Fibroblast of lung (primary cell): ENCODE data around the gene LAP3. TPM values are rescaled to one million over a fixed set of nuclear protein-coding genes. Genes with fewer than 3 reads are reported as not detected.

Experiments used
- DNase-seq, 2 donors: peaks; one replicate each; pipeline versions ENCODE4 v3.0.0 to v3.0.0-alpha.2; 2010; ENCODE audit warnings: low read depth in 2 of 2
- H2AFZ ChIP-seq: 2 replicates; pipeline ENCODE4 v1.5.1; 2012; ENCODE audit warnings: low read length, control low read depth, inconsistent platforms
- H3K27ac ChIP-seq: 2 replicates; pipeline ENCODE4 v1.5.1; 2011; ENCODE audit warnings: low read length, control low read depth; ENCODE audit not compliant: insufficient read depth
- H3K27me3 ChIP-seq: 2 replicates; pipeline ENCODE4 v1.5.1; 2011; ENCODE audit warnings: mild to moderate bottlenecking, low read length; ENCODE audit not compliant: control insufficient read depth, insufficient read depth
- H3K36me3 ChIP-seq: 2 replicates; pipeline ENCODE4 v1.5.1; 2011; ENCODE audit warnings: low read length; ENCODE audit not compliant: control insufficient read depth, insufficient read depth
- H3K4me1 ChIP-seq: 2 replicates; pipeline ENCODE4 v1.5.1; 2011; ENCODE audit warnings: low read length; ENCODE audit not compliant: control insufficient read depth, insufficient read depth; ENCODE audit errors: extremely low read depth
- H3K4me2 ChIP-seq: 2 replicates; pipeline ENCODE4 v1.5.1; 2011; ENCODE audit warnings: low read length, control low read depth; ENCODE audit not compliant: insufficient read depth; ENCODE audit errors: extremely low read depth
- H3K4me3 ChIP-seq, 4 experiments: fragments of 200-600 bp in 1 of 4; sonication (generic) in 1 of 4; replicated peaks in 1 of 4; 2 replicates each; pipeline ENCODE4 v1.5.1; 2011 to 2016; ENCODE audit warnings: low read length in 4 of 4, low read depth in 3 of 4, mild to moderate bottlenecking in 3 of 4, control low read depth in 2 of 4, inconsistent platforms in 1 of 4, mixed read lengths in 1 of 4; ENCODE audit not compliant: insufficient read depth in 1 of 4; ENCODE audit errors: control extremely low read depth in 1 of 4
- H3K79me2 ChIP-seq: 2 replicates; pipeline ENCODE4 v1.5.1; 2012; ENCODE audit warnings: mild to moderate bottlenecking, low read length, inconsistent platforms; ENCODE audit not compliant: control insufficient read depth, insufficient read depth
- H3K9ac ChIP-seq: 2 replicates; pipeline ENCODE4 v1.5.1; 2011; ENCODE audit warnings: mild to moderate bottlenecking, low read length, control low read depth; ENCODE audit not compliant: insufficient read depth
- H3K9me3 ChIP-seq: 2 replicates; pipeline ENCODE4 v1.5.1; 2012; ENCODE audit warnings: low read depth, low read length; ENCODE audit not compliant: control insufficient read depth, insufficient read depth
- H4K20me1 ChIP-seq: 2 replicates; pipeline ENCODE4 v1.5.1; 2011; ENCODE audit warnings: low read length; ENCODE audit not compliant: control insufficient read depth, insufficient read depth; ENCODE audit errors: extremely low read depth
- EZH2 ChIP-seq: IDR thresholded peaks from 2 replicates; pipeline ENCODE4 v1.5.1; 2012; ENCODE audit warnings: low read length, control low read depth, mild to moderate bottlenecking; ENCODE audit errors: missing control alignments
- polyA plus RNA-seq, 2 donors: library from polyadenylated mRNA; depleted of rRNA in 1 of 2; stranded (reverse) in 1 of 2; unstranded in 1 of 2; fragments of >200 nt; gene quantifications; 2 replicates each; pipeline ENCODE4 v1.2.1, GENCODE V29; 2011 to 2012; ENCODE audit warnings: missing spikeins in 1 of 2
- total RNA-seq: library from RNA; depleted of rRNA; stranded (reverse); fragments of >200 nt; gene quantifications from 2 replicates; pipeline ENCODE4 v1.2.1, GENCODE V29; 2014
- TF ChIP-seq, protein P1 (sequence below), 2 donors: IDR thresholded peaks in 1 of 2; conservative IDR thresholded peaks in 1 of 2; 1 replicate in 1 of 2; 2 replicates in 1 of 2; pipeline ENCODE4 v1.5.1; 2011 to 2012; ENCODE audit warnings: low read length in 2 of 2, control low read depth in 1 of 2, inconsistent platforms in 1 of 2, low read depth in 1 of 2, mild to moderate bottlenecking in 1 of 2

The LAP3 gene
- total and polyA plus RNA-seq, 2 donors (not counting 1 experiment from before 2014, with no cell fraction given): 80.8 to 116 TPM

DNA sequence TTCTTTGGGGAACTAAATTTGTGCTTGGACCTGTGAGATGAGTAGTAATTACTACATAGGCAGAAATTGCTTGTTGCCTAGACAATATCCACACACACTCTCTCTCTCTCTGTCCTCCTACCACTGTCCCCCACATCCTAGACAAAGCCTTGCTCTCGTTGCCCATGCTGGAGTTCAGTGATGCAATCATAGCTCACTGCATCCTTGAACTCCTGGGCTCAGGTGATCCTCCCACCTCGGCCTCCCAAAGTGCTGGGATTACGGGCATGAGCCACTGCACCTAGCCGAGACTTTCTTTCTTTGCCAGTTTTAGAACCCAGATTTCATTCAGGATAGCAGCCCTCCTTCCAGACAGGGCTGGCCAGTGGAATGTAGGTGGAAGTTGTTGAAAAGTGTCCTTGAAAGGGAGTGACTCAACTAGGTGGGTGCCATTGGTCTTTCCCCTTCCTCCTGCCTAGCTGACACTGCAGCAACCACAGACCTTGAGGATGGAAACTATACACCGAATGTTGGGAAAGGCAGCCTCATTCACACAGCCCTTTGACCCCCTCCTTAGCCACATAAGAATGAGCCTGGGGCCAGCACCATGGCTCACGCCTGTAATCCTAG, 16.8 kb upstream of the LAP3 start:
- Histone ChIP-seq H3K4me3 (no peak overlapping the region), H2AFZ (no peak overlapping the region), H4K20me1 (no peaks in the 10 kb centered on the region), H3K27me3 (no peaks in the 10 kb centered on the region), H3K79me2 (no peaks in the 10 kb centered on the region), H3K4me2 (no peak overlapping the region), H3K27ac (no peak overlapping the region), H3K9me3 (no peaks in the 10 kb centered on the region), H3K36me3 (no peaks in the 10 kb centered on the region), H3K4me1 (no peaks in the 10 kb centered on the region), H3K9ac (no peak overlapping the region)
- TF ChIP-seq, protein P1, sequence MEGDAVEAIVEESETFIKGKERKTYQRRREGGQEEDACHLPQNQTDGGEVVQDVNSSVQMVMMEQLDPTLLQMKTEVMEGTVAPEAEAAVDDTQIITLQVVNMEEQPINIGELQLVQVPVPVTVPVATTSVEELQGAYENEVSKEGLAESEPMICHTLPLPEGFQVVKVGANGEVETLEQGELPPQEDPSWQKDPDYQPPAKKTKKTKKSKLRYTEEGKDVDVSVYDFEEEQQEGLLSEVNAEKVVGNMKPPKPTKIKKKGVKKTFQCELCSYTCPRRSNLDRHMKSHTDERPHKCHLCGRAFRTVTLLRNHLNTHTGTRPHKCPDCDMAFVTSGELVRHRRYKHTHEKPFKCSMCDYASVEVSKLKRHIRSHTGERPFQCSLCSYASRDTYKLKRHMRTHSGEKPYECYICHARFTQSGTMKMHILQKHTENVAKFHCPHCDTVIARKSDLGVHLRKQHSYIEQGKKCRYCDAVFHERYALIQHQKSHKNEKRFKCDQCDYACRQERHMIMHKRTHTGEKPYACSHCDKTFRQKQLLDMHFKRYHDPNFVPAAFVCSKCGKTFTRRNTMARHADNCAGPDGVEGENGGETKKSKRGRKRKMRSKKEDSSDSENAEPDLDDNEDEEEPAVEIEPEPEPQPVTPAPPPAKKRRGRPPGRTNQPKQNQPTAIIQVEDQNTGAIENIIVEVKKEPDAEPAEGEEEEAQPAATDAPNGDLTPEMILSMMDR (conservative IDR thresholded peaks at IDR 0.05 in 1 of 2, IDR thresholded peaks at IDR 0.05 in 1 of 2; ENCODE audit: low read depth in 1 of 2, low read length in 2 of 2): no peak
- TF ChIP-seq EZH2: no peak
- no peak for DNase-seq

DNA sequence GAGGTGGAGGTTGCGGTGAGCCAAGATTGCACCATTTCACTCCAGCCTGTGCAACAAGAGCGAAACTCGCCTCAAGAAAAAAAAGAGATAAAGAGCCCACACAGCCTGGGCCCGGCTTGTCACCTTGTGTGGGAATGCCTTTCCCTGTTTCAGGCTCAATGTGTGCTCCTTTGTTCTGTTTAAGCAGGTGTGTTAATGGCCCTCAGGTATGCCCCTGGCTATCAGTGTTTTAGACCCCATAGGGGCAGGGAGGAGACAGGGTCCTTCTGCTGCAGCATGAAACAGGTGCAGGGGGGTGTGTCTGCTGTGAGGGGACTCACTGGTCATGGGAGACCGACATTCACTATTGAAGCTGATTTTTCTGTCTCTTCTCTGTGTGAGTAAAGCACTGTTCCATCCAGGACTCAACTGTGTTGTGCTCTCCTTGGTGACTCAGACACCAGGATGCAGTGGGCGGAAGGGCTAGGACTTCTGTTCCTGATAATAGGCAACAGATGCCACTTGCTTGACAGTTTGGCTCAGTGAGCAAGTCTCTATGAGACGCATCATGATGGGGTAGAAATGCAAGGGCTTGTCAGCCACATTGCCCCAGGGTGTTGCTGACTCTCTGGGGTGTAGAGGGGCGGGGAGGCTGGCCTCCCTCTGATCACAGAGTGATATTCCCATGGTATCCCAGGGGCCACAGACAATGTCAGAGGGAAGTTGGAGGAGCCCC, 15.6 kb upstream of the LAP3 start:
- no peak overlapping the region for H3K4me2 ChIP-seq
- no peaks in the 10 kb centered on the region for H3K79me2 ChIP-seq
- TF ChIP-seq, protein P1 (conservative IDR thresholded peaks at IDR 0.05 in 1 of 2, IDR thresholded peaks at IDR 0.05 in 1 of 2; ENCODE audit: low read depth in 1 of 2, low read length in 2 of 2): no peak
- no peaks in the 10 kb centered on the region for H3K27me3 ChIP-seq
- no peak overlapping the region for H3K9ac ChIP-seq
- H3K4me3 ChIP-seq: no peak overlapping the region
- no peaks in the 10 kb centered on the region for H4K20me1 ChIP-seq
- no peaks in the 10 kb centered on the region for H3K9me3 ChIP-seq
- H3K36me3 ChIP-seq: no peaks in the 10 kb centered on the region
- peak in 1 of 2 donors; percentile 69 for DNase-seq
- no peaks in the 10 kb centered on the region for H3K4me1 ChIP-seq
- no peak overlapping the region for H2AFZ ChIP-seq
- H3K27ac ChIP-seq: no peak overlapping the region

DNA sequence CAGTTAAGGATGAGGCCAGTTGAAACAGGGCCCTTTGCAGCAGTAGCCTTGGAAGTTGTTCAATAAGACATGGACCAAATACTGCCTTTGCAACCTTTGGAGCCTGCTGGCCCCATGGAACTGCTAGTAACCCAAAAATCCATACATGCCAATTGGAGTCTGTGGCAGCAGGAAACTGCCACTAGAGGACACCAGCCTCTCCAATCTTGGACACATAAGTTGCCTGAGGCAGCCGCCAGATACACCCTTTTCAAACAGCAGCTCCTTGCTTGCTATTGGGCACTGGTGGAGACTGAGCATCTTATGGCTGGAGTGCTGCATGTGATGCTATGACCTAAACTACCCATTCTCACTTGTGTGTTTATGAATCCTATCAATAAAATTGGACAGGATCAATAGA, 14.8 kb upstream of the LAP3 start:
- no peaks in the 10 kb centered on the region for H4K20me1 ChIP-seq
- TF ChIP-seq, protein P1 (conservative IDR thresholded peaks at IDR 0.05 in 1 of 2, IDR thresholded peaks at IDR 0.05 in 1 of 2; ENCODE audit: low read depth in 1 of 2, low read length in 2 of 2): no peak
- TF ChIP-seq EZH2: no peak
- H3K27me3 ChIP-seq: no peaks in the 10 kb centered on the region
- no peak overlapping the region for H3K27ac ChIP-seq
- no peak overlapping the region for H2AFZ ChIP-seq
- H3K79me2 ChIP-seq: no peaks in the 10 kb centered on the region
- H3K4me3 ChIP-seq: no peak overlapping the region
- H3K4me2 ChIP-seq: no peak overlapping the region
- no peak overlapping the region for H3K9ac ChIP-seq
- no peak for DNase-seq
- no peaks in the 10 kb centered on the region for H3K9me3 ChIP-seq
- H3K36me3 ChIP-seq: no peaks in the 10 kb centered on the region
- no peaks in the 10 kb centered on the region for H3K4me1 ChIP-seq
